Inflammatory macrophage treated with lipopolysaccharide for 4 hours (primary cell): ENCODE measurements around the gene POMP.

Experiments
- DNase-seq: peaks from one replicate; pipeline ENCODE4 v3.0.0-alpha.2; 2020

POMP gene, protein sequence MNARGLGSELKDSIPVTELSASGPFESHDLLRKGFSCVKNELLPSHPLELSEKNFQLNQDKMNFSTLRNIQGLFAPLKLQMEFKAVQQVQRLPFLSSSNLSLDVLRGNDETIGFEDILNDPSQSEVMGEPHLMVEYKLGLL

DNA sequence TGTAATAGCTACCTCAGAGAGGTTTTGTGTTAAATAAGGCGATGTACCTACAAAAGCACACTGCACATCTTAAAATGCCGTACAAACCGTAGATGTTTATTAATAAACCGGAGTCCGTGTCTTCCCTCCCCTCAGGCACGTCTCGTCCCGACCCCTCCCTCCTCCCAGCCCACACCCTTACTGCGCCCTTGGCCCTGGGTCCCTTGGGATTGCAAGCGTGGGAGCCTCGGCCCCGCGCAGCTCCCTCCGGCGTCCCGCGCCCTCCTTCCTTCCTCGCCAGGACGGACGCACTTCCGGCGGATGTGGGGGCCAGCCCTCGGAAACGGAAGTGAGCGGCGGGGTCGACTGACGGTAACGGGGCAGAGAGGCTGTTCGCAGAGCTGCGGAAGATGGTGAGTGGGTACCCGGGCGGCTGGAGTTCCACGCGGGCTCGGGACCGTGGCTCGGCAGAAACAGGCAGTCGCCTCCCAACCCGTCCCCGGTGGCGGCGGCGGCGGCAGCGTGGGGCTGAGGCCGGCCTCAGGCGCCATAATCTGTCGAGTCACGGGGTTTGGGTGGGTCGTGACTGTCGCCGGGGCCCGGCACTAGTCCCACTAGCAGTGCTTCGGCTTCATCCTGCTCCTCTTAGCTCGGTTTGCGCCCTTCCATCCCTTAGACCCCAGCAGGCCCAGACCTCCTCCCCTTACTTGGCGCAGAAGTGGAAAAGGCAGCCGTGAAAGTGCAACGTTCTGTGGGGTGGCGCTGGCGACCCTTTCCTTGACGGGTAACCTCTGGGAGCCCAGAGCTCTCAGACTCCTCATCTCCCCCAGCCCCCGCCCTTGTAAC lies at the start of gene POMP:
POMP (plus strand) TSS at position 335 of the 825 bp plus-strand sequence; CDS start at position 390, 55 bp downstream.
- peak; percentile 95 for DNase-seq

DNA sequence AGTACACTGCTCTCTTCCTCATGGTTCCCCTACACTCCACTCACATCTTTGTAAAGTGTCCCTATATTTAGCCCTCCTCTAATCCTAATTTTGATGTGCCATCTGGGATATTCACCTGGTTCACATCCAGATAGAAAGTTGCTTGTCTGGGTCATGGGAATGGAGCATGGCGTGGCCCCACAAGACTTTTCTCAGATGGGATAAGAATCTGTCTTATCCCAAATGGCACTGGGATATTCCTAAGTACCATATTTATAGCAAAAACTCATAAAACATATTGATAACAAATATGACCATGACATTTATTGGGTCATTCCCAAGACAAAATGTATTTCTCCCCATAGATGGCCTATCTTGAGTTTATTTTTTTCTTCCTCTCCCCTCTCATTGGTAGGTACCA lies 49.5 kb upstream of the POMP start:
- no peak for DNase-seq

GRCh38 chr13:28609926-28610325 lies 49.0 kb upstream of the POMP start:
- DNase-seq: peak; percentile 84

- DNase-seq: peak; percentile 52
These were observed 47.9 kb upstream of the POMP start for GRCh38 chr13:28610996-28611395.

GRCh38 chr13:28611654-28612131 lies 47.2 kb upstream of the POMP start:
- peak; percentile 97 for DNase-seq

DNA sequence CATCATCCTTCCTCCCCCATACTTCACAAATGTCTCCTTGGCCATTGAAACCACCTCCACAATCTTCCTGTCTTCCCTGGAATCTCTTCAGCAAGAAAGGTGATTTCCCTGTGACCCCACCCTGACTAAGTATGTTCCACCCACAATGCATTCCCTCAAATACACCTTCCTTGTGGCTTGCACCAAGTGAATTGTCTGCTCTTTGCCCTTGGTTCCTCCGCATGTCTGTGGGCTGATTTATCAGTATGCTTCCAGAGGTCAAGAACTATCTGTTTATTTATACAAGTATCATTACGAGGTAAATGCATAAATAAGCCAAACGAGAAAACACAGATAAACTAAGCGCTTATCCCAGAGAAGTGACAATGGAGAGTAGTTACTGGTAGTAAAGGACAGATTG lies 45.4 kb upstream of the POMP start:
- no peak for DNase-seq

DNA sequence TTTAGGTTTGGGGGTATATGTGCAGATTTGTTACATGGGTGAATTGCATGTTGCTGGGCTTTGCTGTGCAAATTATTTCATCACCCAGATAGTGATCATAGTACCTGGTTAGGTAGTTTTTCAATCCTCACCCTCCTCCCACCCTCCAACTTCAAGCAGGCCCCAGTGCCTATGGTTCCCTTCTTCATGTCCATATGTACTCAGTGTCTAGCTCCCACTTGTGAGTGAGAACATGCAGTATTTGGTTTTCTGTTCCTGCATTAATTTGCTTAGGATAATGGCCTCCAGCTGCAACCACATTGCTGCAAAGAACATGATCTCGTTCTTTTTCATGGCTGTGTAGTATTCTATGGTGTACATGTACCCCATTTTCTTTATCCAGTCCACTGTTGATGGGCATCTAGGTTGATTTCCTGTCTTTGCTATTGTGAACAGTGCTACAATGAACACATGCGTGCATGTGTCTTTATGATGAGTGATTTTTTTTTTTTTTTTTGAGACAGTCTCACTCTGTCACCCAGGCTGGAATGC lies 42.9 kb upstream of the POMP start:
- DNase-seq: peak; percentile 58

DNA sequence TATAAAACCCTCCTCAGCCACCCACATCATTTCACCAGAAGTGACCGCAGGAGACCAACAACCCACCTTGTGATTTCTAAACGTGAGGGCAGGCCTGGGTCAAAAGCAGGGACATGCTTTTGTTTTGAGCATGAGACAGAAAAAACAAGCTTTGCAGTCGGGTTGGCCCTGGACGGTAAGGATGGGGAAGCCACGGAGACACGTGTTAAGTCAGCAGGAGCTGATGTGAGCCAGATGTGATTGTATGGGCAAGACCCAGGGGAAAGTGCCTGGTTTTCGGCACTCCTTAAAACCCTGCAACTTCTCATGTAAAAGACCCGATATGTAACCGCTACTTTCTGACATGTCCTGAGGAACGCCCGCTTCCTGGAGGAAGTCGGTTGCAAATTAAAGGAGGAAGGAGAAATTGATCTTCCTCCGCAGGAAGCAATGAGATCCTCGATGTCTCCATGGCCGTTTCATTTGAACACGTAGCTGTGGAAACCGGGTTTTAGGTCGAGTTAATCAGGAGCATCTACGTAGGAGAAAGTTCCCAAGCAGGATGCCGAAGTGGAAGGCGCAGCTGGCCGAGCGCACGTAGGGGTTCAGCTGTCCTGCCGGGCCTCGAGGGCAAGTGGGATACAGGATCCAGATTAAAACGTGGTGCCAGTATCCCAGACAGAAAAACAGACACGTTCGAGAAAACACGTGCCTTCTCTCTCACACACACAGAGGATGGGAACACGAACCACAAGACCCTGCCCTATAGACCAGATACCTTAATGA lies 40.5 kb upstream of the POMP start:
- DNase-seq: peak; percentile 57

DNA sequence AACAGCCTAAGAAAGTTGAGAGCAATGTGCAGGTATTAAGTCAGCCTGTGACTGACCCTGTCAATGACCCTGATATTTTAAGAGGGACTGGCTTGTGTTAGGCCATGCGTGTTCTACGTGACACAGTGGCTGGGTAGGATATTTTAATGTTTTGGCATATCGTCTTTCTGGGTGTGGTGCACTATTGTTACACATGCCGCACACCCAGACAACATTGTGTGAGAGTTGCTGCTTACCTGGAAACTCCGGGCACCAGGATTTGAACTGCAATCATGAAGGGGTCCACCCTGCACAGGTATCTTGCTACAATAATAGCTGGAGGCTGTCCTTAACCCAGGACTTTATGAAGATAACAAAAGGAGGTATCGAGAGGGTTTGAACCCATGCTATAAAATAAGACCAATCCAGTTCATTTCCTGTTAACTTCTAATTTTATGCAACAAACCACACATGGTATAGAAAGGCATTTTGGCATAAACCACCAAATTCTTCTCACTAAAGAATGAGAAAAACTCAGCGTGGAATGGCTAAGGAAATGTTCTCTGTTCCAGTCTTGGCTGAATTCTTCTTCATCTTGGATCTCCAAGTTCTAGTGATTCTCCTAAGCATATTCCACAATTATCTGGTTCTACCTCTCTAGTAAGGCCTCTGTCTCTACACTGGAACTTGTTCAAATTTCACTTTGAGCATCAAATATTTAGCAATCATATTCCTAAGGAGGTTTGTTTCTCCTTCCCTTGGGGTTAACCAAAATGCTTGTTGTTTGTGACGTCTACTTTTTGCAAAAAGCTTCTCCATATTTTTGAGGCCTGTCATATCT lies 38.7 kb upstream of the POMP start:
- DNase-seq: peak; percentile 24

GRCh38 chr13:28621449-28621848 lies 37.5 kb upstream of the POMP start:
- peak; percentile 91 for DNase-seq

GRCh38 chr13:28622286-28622685 lies 36.6 kb upstream of the POMP start:
- DNase-seq: peak; percentile 94

- DNase-seq: peak; percentile 35
These were observed 34.9 kb upstream of the POMP start for GRCh38 chr13:28623782-28624706.

GRCh38 chr13:28624707-28625432 lies 34.1 kb upstream of the POMP start:
- no peak for DNase-seq

DNA sequence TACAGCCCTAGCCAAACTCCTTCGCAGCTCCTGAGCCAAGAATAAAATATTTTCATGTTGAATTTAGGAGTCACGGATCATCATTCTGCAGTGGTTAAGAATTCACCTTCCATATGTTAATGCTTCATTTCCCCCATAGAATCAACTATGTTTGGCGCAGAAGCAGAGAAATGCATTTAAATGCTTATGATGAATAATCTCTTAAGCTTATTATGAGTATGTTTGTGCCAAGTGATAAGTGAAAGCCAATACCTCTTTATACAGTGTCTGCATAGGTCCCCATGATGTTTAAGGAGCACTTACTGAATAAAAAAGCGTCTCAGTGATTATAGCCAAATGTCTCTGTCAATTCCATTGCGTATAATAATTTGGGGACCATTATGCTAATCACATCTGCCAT lies 32.7 kb upstream of the POMP start:
- no peak for DNase-seq

GRCh38 chr13:28628241-28628640 lies 30.7 kb upstream of the POMP start:
- DNase-seq: peak; percentile 61

DNA sequence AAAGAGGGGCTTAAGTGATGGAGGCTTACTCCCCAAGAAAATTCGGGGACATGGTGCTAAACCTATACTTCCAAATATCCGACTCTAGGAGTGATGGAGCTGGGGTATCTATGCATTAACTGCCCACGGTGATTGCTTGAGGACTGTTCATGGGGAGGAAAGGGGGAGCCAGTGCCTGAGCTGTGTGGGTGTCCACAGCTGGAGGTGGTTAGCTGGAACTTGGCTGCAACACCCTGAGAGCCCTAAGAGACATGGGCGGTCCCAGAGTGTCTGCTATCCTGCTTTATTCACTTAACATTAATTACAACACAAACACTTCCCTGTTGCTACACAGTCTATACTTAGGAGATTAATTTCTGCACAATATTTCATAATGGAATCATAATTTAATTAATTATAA lies 28.1 kb upstream of the POMP start:
- DNase-seq: peak; percentile 17

GRCh38 chr13:28631801-28632200 lies 27.1 kb upstream of the POMP start:
- DNase-seq: no peak

- DNase-seq: no peak
These were observed 22.9 kb upstream of the POMP start for GRCh38 chr13:28636069-28636468.

DNA sequence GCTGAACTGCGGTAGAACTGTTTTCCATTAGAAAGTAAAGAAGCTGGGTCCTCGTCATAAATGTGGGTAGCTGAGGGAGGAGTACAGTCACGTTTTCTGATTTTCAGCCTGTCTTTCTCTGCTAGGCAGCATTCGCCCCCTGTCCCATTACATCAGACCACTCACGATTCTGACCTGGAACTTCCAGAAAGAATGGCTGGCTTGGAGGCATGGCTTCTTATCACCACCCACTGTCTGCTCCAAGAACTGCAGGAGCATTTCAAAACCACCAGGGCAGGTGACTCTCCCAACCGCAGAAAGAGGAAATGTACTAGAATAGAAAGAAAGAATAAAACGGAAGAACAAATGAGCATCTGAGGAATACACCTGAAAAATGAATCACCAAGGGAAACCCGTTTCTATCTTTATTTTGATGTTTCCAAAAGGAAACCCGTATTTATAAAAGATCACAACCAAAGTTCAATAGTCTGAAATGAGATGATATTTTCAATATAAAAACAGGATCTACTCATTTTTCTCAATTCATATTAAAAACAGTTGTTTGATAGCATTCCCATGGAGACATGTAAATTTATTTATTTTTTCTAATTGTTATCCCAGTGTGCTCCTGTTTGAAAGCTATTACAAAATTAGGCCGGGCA lies 22.1 kb upstream of the POMP start:
- DNase-seq: peak; percentile 88

DNA sequence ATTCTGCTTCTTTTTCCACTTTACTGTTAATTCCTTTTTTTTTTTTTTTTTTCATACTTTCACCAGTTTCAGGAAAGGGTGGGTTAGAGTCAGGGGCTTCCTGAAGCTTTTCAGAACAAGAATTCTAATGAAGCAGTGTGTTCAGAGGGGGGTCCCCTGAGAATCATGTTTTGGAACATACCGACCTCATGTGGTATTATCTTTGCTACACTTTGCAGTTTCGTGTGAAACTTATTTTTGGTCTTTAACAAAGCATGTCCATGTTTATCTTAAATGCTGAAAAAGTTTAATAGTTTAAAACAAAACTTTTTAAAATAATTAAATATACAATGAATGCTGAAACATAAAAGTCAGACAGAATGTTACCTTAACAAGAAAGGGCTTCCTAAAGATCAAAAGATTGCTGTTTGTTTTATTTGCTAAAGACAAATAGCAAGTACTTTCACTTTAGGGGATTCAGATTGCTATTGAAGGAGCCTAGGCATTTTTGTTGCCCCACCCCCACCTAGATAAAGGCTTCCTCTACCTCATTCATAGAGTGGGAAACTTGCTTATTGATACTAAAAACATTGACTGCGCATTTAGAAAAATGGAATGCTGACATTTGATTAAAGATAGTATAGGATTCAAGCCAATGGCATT lies 21.1 kb upstream of the POMP start:
- no peak for DNase-seq
